Stimulated activated CD4-positive, alpha-beta T cell treated with anti-CD3 and anti-CD28 coated beads, TNF-alpha, amount 100 ng/mL, for 24 hours (primary cell): ENCODE measurements around the gene MGAT3.

Source experiments
- DNase-seq, 3 experiments: peaks; one replicate each; pipeline ENCODE4 v3.0.0-alpha.2; 2020; ENCODE audit warnings: low read depth in 3 of 3

MGAT3 gene

GRCh38 chr22:39429186-39429585 is 27.6 kb upstream of the MGAT3 start:
- DNase-seq, result no peak

GRCh38 chr22:39429916-39430575 is 26.8 kb upstream of the MGAT3 start:
- no peak for DNase-seq

DNA sequence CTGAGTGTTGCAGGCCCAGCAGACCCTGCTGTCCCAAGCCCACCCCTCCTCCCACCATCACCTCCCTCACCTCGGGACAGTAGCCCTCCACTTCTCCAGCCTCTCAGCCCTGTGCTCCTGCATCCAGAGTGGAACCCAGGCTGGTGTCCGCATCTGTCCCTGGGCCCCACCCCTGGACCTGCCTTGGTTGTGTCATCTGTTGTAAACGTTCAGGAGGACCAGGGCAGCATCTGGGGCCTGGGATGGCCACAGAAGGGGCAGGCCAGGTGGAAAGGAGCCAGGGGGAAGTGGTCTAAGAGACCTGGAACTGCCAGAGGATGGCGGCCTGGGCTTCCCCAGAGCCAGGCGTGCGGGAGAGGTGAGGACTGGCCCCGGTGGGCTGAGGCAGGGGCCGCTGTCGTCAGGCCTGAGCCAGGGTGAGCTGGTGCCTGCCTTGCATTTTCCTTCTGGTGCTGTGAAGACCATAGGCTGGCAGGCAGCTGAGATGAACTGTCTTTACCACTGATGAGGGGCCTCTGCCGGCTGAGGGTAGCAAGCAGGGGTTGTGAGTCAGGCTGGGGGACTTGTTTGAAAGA is 26.1 kb upstream of the MGAT3 start:
- no peak for DNase-seq

- DNase-seq, result no peak
These were observed 25.5 kb upstream of the MGAT3 start for GRCh38 chr22:39431216-39431801.

DNA sequence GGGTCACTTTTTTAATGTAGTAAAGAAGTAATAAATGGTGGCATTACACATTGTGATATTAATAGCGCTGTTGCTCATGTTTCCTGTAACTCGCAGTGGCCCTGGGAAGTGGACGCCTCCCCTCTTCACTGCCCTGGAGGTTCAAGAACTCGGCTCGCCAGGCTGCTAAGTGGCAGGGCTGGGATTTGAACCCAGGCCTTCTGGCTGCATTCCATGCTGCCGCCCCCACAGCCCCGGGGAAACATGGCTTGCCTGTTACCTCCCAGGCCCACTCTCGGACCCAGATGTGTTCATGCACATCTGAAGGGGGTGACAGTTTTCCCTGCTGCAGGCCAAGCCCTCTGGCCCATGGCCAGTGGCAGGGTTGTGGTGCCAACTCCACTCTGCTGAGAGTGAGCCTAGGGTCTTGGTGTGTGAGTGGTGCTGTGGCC is 25.0 kb upstream of the MGAT3 start:
- DNase-seq, result no peak

DNA sequence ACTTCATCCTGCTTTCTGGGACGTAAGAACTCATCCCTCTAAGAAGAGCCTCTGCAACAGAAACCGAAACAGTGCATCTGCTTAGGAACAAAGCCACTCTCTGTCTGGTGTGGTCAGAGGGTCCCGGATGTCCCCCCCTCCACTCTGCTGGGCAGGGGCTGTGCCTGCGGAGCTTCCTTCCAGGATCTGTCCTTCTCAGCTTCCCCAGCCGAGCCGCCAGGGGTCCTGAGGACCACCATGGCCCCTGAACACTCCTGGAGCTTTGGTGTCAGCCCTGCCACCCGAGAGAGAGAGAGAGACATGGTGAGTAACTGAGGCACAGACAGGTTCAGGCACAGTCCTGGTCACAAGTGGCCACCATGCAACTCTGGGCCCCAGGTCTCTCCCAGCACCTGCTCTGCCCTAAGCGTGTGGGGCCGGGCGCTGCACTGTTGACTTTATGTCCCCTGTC is 24.4 kb upstream of the MGAT3 start:
- no peak for DNase-seq

DNA sequence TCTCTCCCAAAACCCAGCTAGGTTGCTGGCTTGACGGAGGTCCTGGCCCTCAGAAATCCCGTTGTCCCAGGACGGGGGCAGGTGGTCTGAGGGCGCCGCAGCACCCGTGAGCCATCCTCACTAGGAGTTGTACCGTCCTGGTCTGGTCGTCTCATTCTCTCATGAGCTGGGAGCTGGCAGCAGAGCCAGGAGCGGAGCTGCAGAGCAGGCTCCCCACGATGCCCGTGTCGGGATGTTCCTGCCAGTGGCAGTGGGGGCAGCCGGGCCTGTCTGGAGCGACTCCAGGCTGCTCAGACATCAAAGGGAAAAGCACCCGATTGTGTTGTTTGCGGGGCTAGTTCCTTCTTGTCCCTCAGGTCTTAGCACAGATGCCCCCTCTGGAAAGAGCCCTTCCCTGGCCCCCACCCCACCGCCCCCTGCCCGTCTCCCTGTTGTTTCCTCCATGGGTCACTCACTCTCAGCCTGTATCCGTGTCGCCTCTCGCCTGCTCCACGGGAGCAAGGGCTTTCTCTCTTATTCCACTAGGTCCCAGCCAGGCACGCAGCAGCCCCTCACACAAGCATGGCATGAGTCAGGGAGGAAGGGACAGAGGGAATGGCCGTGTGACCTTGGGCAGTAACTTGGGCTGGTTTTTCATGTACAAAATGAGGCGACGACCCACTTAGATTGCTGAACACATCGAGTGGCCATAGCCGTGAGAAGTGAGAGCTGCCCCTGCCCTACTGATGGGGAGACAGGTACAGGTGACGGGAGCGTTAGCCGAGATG is 23.2 kb upstream of the MGAT3 start:
- DNase-seq, result no peak

DNA sequence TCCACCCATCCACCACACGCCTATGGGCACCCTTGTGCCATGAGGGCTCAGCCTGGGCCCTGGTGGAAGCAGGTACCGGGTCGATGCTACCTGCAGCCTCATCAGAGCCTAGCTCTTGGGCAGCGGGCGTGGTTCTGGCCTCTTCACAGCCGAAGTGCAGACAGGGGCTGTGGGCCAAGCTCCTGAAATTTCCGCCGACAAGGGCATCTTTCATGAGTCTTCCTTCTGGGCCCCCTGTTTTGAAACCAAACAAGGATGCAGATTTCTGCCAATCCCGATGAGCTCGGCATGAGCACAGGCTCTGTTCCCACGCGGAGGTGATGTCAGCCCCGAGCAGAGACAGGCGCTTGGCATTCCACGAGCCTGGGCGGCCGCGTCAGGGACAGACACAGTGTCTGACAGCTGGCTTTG is 22.6 kb upstream of the MGAT3 start:
- no peak for DNase-seq

- DNase-seq, result no peak
These were observed 22.1 kb upstream of the MGAT3 start for GRCh38 chr22:39434721-39435120.

DNA sequence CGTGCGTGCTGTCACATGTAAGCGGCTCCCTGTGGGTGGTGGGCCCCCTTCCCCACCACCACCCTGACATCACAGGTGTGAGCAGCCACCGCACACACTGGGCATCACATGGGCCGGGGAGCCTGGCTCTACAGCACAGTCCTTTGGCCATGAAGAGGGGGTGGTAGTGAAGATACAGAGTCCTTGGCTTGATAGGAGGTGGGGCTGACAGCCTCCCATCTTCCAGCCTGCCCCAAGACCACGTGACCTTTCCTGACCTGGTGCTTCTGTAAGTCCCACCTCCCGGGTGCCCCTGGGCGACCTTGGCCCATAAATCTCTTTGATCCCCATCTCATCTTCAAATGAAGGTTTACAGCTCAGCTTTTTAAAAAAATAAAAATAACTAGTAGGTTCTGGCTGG is 21.2 kb upstream of the MGAT3 start:
- DNase-seq, result no peak

DNA sequence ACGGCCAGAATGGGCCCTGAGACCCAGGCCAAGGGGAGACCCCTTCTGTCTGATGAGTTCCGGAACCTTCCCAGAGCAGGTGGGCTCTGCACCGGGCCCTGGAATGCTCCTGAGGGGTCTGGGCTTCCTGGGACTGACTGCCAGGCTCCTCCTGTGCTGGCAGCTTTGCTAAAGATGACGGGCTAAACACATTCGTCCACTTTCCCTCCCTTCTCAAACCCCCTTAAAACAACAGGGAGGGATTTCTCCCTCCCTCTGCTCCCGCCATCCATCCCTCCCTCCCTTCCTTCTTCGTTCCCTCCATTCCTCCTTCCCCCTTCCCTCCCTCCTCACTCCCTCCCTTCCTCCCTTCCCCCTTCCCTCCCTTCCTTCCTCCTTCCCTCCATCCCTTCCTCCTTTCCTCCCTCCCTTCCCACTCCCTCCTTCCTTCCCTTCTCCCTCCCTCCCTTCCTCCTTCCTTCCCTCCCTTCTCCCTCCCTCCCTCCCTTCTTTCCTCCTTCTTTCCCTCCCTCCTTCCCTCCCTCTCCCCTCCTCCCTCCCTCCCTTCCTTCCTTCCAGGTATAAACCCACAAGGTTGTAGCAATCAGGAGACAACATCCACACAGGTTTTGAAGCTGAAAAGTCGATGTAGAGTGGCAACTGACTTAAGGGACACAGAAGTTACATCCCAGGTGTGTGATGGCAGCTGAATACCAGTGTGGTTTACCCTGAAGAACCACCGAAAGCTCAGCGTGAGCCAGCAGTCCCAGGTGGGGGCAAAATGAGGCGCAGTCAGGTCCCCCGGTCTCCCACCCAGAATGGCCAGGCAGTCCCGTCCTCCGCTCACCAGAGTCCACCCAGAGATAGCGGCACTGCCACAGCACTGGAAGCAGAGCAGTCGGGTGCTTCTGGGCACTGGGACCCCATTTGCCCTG is 18.8 kb upstream of the MGAT3 start:
- DNase-seq, result no peak

DNA sequence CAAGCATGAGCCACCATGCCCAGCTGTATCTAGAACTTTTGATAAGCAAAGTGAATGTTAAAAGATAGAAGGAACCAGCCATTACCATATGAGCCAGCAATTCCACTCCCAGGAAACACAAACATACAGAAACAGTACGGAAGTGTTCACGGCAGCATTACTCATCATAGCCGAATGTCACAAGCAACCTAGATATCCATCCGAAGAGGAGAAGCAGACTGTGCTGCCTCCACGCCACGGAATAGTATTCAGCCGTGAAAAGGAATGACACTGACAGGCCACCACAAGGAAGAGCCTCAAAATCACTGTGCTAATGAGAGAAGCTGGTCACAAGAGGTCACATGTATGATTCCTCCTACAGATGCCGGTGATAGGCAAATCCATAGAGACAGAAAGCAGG is 17.6 kb upstream of the MGAT3 start:
- DNase-seq, result no peak

DNA sequence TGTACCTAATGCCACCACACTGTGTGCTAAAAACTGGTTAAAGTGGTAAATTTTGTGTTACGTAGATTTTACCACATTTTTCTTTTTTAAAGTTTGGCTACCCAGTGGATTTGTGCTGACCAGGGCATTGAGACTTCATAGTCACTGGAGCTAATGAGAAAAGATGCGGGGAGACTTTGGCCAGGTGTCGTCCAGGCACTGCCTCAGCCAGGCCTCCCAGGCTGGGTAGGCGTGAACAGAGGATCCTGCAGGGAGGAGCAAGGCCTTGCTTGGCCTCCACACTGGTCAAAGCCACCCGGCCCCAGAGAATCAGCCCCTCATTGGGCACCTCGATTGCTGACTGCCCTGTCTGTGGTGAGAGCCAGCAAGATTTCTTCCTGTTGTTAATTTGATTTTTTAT is 13.4 kb upstream of the MGAT3 start:
- no peak for DNase-seq

DNA sequence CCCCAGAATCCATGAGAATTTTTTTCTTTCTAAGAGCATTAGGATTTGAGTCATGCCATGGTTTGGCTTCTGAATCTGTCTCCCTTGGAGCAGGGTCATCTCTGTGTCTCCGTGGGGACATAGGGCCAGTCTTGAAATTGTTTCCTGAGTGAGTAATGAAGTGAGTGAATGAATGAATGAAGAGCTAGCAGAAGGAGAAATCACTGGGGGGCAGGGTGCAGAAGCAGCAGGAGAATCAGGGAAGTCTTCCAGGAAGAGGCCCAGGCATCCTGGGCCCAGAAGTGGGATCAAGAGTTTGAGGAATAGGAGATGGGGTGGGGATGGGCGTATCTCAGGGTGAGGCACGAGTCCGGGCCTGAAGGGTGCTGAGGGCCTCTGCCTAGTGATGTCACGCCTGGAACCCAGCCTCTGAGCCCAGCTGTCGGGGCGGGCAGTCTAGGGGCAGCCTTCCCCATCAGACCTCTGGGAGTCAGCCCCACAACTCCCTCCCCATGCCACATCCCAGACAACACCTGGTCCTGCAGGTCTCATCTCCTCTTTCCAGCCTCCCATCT is 12.5 kb upstream of the MGAT3 start:
- DNase-seq, result no peak

- DNase-seq, result no peak
These were observed 11.8 kb upstream of the MGAT3 start for GRCh38 chr22:39444937-39445465.

- no peak for DNase-seq
These were observed 11.1 kb upstream of the MGAT3 start for GRCh38 chr22:39445678-39446077.

DNA sequence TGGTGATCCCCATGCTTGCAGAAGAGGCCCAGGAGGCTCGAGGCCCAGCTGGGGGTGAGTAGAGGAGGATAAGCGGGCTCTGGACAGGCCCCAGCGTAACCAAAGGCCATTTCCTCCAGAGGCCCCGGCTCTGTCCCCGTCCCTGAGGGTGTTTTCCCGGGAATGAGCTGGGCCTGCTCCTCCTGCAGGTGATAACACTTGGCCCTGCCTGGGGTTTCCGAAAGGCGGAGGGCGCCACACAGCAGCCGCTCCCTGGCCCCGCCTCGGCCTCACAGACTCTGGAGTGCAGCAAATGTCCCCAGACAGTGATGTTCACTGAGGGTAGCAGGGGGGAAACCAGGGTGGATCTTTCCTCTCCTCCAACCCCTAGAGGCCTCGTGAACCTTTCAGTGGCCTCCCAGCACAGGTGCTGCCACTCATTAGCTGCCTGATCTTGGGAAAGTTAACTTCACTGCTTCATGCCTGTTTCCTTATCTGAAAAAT is 10.5 kb upstream of the MGAT3 start:
- DNase-seq, result no peak

DNA sequence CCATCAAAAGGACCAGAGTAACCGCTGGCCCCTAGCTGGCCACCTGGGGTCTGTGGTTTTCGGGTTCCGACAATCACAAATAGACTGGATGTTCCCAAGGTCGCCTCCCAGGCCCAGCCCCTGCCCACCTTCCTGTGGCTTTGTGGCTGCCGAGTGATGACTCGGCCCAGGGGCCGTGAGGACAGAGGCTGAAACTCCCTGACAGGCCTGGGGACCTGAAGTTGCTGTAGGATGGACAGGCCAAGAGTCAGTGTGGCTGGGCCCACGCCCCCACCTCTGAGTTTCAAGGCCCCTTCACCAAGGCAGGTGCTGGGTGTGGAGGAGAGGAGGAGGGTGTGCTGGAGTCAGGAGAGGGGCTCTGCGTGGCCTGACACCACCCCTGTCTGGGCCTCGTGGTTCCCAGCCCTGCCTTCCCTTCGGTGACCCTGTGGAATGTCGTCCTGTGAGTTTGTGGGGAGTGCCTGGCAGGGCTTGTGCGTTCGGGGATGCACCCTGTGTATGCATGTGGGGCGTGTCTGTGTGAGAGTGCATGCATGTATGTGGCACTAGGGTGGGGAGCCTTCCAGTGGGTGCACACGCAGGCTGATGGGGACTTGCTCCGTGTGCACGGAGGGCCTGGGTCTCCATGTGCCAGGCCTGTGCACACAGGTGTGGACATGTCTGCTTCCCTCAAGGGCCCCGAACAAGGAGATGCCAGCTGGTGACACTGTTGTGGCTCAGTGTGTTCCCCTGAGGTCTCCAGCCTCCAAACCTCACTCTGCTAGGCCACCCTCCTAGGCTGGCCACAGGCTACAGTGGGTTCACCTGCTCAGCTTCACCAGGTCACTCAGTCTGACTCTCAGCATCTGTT is 8.4 kb upstream of the MGAT3 start:
- no peak for DNase-seq

DNA sequence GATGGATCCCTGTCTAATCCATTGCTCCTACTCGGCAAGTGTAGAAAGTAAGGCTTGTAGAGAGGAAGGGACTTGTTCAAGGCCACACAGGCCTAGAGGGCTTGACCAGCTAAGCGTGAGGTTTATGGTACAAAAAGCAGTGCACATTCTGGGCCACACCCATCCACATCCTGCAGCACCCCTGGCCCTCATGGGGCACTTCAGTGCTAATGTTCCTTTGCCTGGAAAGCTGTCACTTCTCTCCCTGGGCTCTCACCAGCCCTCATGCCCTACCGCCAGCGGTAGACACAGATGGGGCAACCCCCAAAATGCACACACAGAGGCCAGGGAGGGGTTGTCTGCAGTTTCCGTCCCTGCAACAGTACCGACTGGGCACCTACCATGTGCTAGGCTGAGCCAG is 7.1 kb upstream of the MGAT3 start:
- DNase-seq, result no peak
